ENCODE data around the gene KIF26A.

DNA sequence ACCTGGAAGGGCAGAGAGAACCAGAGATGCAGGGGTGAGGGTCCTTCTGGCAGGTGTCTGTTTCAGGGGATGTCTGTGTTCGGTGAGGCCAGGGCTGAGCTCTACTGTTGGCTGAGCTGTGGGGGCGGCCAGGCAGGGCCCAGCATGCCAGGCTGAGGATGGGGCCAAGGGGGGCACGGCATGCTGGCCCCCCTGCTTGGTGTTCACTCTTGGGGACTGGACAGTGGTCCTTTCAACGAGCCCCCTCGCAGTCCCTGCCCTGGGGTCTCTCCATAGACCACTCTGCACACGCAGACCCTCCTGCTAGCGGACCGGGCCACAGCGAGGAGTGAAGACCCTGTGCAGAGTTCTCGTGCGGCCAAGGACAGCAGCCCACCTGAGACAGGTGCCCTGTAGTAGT, 56.3 kb downstream of the KIF26A start:
- TF ChIP-seq, protein P1, sequence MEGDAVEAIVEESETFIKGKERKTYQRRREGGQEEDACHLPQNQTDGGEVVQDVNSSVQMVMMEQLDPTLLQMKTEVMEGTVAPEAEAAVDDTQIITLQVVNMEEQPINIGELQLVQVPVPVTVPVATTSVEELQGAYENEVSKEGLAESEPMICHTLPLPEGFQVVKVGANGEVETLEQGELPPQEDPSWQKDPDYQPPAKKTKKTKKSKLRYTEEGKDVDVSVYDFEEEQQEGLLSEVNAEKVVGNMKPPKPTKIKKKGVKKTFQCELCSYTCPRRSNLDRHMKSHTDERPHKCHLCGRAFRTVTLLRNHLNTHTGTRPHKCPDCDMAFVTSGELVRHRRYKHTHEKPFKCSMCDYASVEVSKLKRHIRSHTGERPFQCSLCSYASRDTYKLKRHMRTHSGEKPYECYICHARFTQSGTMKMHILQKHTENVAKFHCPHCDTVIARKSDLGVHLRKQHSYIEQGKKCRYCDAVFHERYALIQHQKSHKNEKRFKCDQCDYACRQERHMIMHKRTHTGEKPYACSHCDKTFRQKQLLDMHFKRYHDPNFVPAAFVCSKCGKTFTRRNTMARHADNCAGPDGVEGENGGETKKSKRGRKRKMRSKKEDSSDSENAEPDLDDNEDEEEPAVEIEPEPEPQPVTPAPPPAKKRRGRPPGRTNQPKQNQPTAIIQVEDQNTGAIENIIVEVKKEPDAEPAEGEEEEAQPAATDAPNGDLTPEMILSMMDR (IDR thresholded peaks at IDR 0.05) = no peak
- TF ChIP-seq POLR2A (IDR thresholded peaks at IDR 0.05) = no peak

Measured in lower leg skin (tissue), 3 donors.